HEK293 (cell line): ENCODE data around the gene CDKAL1.

ENCODE experiments used
- CTCF ChIA-PET: fragments of 350-600 bp; formaldehyde crosslinking; extraction: SDS; loops from one replicate; lab custom pipeline; 2021; ENCODE audit warnings: antibody characterized with exemption; lab: Yijun Ruan, JAX
- POLR2A ChIA-PET: fragments of 300-600 bp; formaldehyde crosslinking; extraction: SDS; loops from one replicate; lab custom pipeline; 2020; ENCODE audit warnings: antibody characterized with exemption, inconsistent platforms; lab: Yijun Ruan, JAX
- H3K27ac ChIP-seq: fragments of 200-500 bp; sonication (Bioruptor generic); 2 replicates; pipeline ENCODE4 v1.5.1; 2014; ENCODE audit warnings: low read depth, low read length, control low read depth, inconsistent platforms; ENCODE audit errors: extremely low read depth
- H3K36me3 ChIP-seq, 2 experiments: fragments of 200-500 bp in 1 of 2; sonication (Bioruptor generic) in 1 of 2; 1 replicate in 1 of 2; 2 replicates in 1 of 2; pipeline ENCODE4 v1.5.1; 2014 to 2017; ENCODE audit warnings: inconsistent platforms in 2 of 2, low read length in 2 of 2; ENCODE audit not compliant: control insufficient read depth in 2 of 2, insufficient read depth in 1 of 2
- H3K4me1 ChIP-seq: fragments of 200-500 bp; sonication (Bioruptor generic); 2 replicates; pipeline ENCODE4 v1.5.1; 2014; ENCODE audit warnings: mild to moderate bottlenecking, low read length, inconsistent platforms; ENCODE audit not compliant: control insufficient read depth, insufficient read depth
- H3K4me3 ChIP-seq: 2 replicates; pipeline ENCODE4 v1.5.1; 2011; ENCODE audit warnings: low read depth, mild to moderate bottlenecking, control low read depth, low read length, moderate library complexity
- H3K9me3 ChIP-seq: fragments of 200-500 bp; sonication (Bioruptor generic); 2 replicates; pipeline ENCODE4 v1.5.1; 2014; ENCODE audit warnings: low read depth, low read length, inconsistent platforms; ENCODE audit not compliant: control insufficient read depth, insufficient read depth
- FEZF1 ChIP-seq: fragments of 450-650 bp; formaldehyde crosslinking; IDR thresholded peaks from 2 replicates; pipeline ENCODE4 v1.5.1; 2016; ENCODE audit warnings: missing biosample characterization, missing genetic modification characterization
- HOXC10 ChIP-seq: sonication (generic); formaldehyde crosslinking; IDR thresholded peaks from 2 replicates; pipeline ENCODE4 v1.8.1; 2023; ENCODE audit warnings: mild to moderate bottlenecking, missing genetic modification reagents
- KLF1 ChIP-seq: fragments of 450-650 bp; formaldehyde crosslinking; IDR thresholded peaks from 2 replicates; pipeline ENCODE4 v1.5.1; 2016; ENCODE audit warnings: missing biosample characterization, missing genetic modification characterization
- KLF17 ChIP-seq: fragments of 450-650 bp; formaldehyde crosslinking; IDR thresholded peaks from 2 replicates; pipeline ENCODE4 v1.5.1; 2016; ENCODE audit warnings: missing biosample characterization, missing genetic modification characterization
- KLF9 ChIP-seq: fragments of 450-650 bp; formaldehyde crosslinking; IDR thresholded peaks from 2 replicates; pipeline ENCODE4 v1.5.1; 2016; ENCODE audit warnings: missing biosample characterization, missing genetic modification characterization, low read depth
- PRDM6 ChIP-seq: fragments of 450-650 bp; formaldehyde crosslinking; IDR thresholded peaks from 2 replicates; pipeline ENCODE4 v1.5.1; 2017; ENCODE audit warnings: missing biosample characterization, missing genetic modification characterization
- REPIN1 ChIP-seq: fragments of 450-650 bp; formaldehyde crosslinking; IDR thresholded peaks from 2 replicates; pipeline ENCODE4 v1.5.1; 2017; ENCODE audit warnings: missing biosample characterization, missing genetic modification characterization, low read depth
- TCF7L2 ChIP-seq: IDR thresholded peaks from 2 replicates; pipeline ENCODE4 v1.6.1; 2011; ENCODE audit warnings: low read depth, mild to moderate bottlenecking, inconsistent platforms, low read length, moderate library complexity, borderline replicate concordance
- TRIM28 ChIP-seq: IDR thresholded peaks from 2 replicates; pipeline ENCODE4 v1.6.1; 2011; ENCODE audit warnings: low read length, control low read depth, borderline replicate concordance
- ZBTB17 ChIP-seq: fragments of 450-650 bp; formaldehyde crosslinking; IDR thresholded peaks from 2 replicates; pipeline ENCODE4 v1.5.1; 2016; ENCODE audit warnings: missing biosample characterization, missing genetic modification characterization
- ZBTB20 ChIP-seq: fragments of 450-650 bp; formaldehyde crosslinking; IDR thresholded peaks from 2 replicates; pipeline ENCODE4 v1.5.1; 2016; ENCODE audit warnings: missing biosample characterization, missing genetic modification characterization
- ZBTB48 ChIP-seq: fragments of 450-650 bp; formaldehyde crosslinking; IDR thresholded peaks from 2 replicates; pipeline ENCODE4 v1.5.1; 2016; ENCODE audit warnings: missing biosample characterization, missing genetic modification characterization
- ZNF121 ChIP-seq: fragments of 450-650 bp; formaldehyde crosslinking; IDR thresholded peaks from 2 replicates; pipeline ENCODE4 v1.5.1; 2016; ENCODE audit warnings: missing biosample characterization, missing genetic modification characterization
- ZNF16 ChIP-seq: fragments of 450-650 bp; formaldehyde crosslinking; IDR thresholded peaks from 2 replicates; pipeline ENCODE4 v1.5.1; 2016; ENCODE audit warnings: low read depth, missing biosample characterization, missing genetic modification characterization
- ZNF169 ChIP-seq: fragments of 450-650 bp; formaldehyde crosslinking; IDR thresholded peaks from 2 replicates; pipeline ENCODE4 v1.5.1; 2016; ENCODE audit warnings: missing biosample characterization, missing genetic modification characterization
- ZNF184 ChIP-seq: fragments of 450-650 bp; IDR thresholded peaks from 2 replicates; pipeline ENCODE4 v1.5.1; 2018; ENCODE audit warnings: missing biosample characterization, mild to moderate bottlenecking, missing genetic modification characterization
- ZNF211 ChIP-seq: fragments of 450-650 bp; formaldehyde crosslinking; IDR thresholded peaks from 2 replicates; pipeline ENCODE4 v1.5.1; 2016; ENCODE audit warnings: low read depth, missing biosample characterization, missing genetic modification characterization
- ZNF24 ChIP-seq: fragments of 450-650 bp; formaldehyde crosslinking; IDR thresholded peaks from 2 replicates; pipeline ENCODE4 v1.5.1; 2016; ENCODE audit warnings: missing biosample characterization, missing genetic modification characterization
- ZNF26 ChIP-seq: fragments of 450-650 bp; formaldehyde crosslinking; IDR thresholded peaks from 2 replicates; pipeline ENCODE4 v1.5.1; 2016; ENCODE audit warnings: missing biosample characterization, missing genetic modification characterization
- ZNF324 ChIP-seq: fragments of 450-650 bp; formaldehyde crosslinking; IDR thresholded peaks from 2 replicates; pipeline ENCODE4 v1.5.1; 2016; ENCODE audit warnings: missing biosample characterization, missing genetic modification characterization
- ZNF350 ChIP-seq: fragments of 450-650 bp; formaldehyde crosslinking; IDR thresholded peaks from 2 replicates; pipeline ENCODE4 v1.5.0; 2017; ENCODE audit warnings: missing biosample characterization, mild to moderate bottlenecking, missing genetic modification characterization
- ZNF366 ChIP-seq: fragments of 450-650 bp; formaldehyde crosslinking; conservative IDR thresholded peaks from 2 replicates; pipeline ENCODE4 v1.5.1; 2016; ENCODE audit warnings: missing biosample characterization, missing genetic modification characterization
- ZNF513 ChIP-seq: fragments of 450-650 bp; IDR thresholded peaks from 2 replicates; pipeline ENCODE4 v1.5.1; 2018; ENCODE audit warnings: missing biosample characterization, missing genetic modification characterization
- ZNF548 ChIP-seq: fragments of 450-650 bp; formaldehyde crosslinking; IDR thresholded peaks from 2 replicates; pipeline ENCODE4 v1.5.1; 2016; ENCODE audit warnings: missing biosample characterization, missing genetic modification characterization
- ZNF549 ChIP-seq: fragments of 450-650 bp; IDR thresholded peaks from 2 replicates; pipeline ENCODE4 v1.5.1; 2018; ENCODE audit warnings: missing biosample characterization, missing genetic modification characterization, mild to moderate bottlenecking, inconsistent platforms, moderate library complexity
- ZNF561 ChIP-seq: fragments of 450-650 bp; IDR thresholded peaks from 2 replicates; pipeline ENCODE4 v1.5.1; 2018; ENCODE audit warnings: missing biosample characterization, missing genetic modification characterization, borderline replicate concordance
- ZNF600 ChIP-seq: fragments of 450-650 bp; formaldehyde crosslinking; IDR thresholded peaks from 2 replicates; pipeline ENCODE4 v1.5.1; 2016; ENCODE audit warnings: missing biosample characterization, missing genetic modification characterization
- ZNF610 ChIP-seq: fragments of 450-650 bp; formaldehyde crosslinking; IDR thresholded peaks from 2 replicates; pipeline ENCODE4 v1.5.1; 2016; ENCODE audit warnings: missing biosample characterization, missing genetic modification characterization, borderline replicate concordance
- ZNF629 ChIP-seq: fragments of 450-650 bp; formaldehyde crosslinking; IDR thresholded peaks from 2 replicates; pipeline ENCODE4 v1.5.1; 2017; ENCODE audit warnings: missing biosample characterization, missing genetic modification characterization
- ZNF660 ChIP-seq: fragments of 450-650 bp; IDR thresholded peaks from 2 replicates; pipeline ENCODE4 v1.5.1; 2018; ENCODE audit warnings: missing biosample characterization, mild to moderate bottlenecking, missing genetic modification characterization
- ZNF664 ChIP-seq: fragments of 450-650 bp; formaldehyde crosslinking; IDR thresholded peaks from 2 replicates; pipeline ENCODE4 v1.5.1; 2016; ENCODE audit warnings: missing biosample characterization, missing genetic modification characterization
- ZNF677 ChIP-seq: fragments of 450-650 bp; IDR thresholded peaks from 2 replicates; pipeline ENCODE4 v1.5.0; 2018; ENCODE audit warnings: missing biosample characterization, mild to moderate bottlenecking, missing genetic modification characterization, moderate library complexity
- ZNF701 ChIP-seq: fragments of 450-650 bp; formaldehyde crosslinking; IDR thresholded peaks from 2 replicates; pipeline ENCODE4 v1.5.1; 2016; ENCODE audit warnings: missing biosample characterization, missing genetic modification characterization
- ZNF76 ChIP-seq: fragments of 450-650 bp; formaldehyde crosslinking; IDR thresholded peaks from 2 replicates; pipeline ENCODE4; 2016; ENCODE audit warnings: low read depth, missing biosample characterization, missing genetic modification characterization, borderline replicate concordance
- ZSCAN16 ChIP-seq: fragments of 450-650 bp; formaldehyde crosslinking; IDR thresholded peaks from 2 replicates; pipeline ENCODE4 v1.5.1; 2016; ENCODE audit warnings: missing biosample characterization, missing genetic modification characterization

The CDKAL1 gene

DNA sequence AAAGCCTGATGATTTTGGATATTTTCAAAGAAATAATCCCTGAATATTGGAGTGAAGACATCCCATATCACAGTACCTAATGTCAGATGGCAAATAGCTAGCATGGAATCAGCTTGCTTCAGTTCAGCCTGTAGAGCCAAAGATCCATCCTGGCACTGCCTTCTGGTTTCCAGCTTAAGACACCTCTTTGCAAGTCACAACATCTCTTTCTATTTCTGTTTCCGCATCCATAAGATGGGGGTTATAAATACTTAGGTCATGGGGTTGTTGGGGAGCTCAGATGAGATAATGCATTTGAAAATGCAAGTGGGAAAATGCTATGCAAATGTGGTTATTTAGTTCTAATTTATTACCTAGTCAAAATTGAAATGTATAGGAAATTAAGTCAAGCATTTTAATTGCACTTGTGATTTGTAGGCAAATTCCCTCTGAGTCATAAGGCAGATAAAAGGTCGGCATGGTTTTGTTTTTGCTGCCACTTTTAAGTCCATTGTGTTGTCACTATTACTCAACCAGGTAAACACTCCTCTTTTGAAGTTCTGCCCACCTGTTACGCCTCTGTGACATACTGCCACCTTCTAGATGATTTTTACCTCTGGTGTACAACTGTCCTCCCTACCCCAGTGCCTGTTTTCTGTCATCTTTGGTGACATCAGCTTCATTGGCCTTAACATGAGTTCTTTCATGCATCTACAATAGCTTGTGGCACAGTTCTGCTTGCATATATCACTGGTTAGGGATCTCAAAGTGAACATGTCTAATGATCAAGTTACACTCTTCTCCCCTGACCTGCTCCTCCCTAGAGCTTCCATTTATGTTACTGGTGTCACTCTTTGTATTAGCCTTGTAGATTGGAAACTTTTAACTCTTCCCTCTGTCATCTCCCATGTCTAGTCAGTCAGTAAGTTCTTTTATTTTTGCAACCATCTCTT, 96.6 kb downstream of the CDKAL1 start:
- ChIA-PET POLR2A (no interaction called here), CTCF (interaction anchor here (0.6 kb wide), 1 partner anchor 234 kb away, joined by 5 read pairs; no protein-coding TSS in a partner anchor)
- H3K4me1 ChIP-seq: peaks cover 8% of the 10 kb centered on the region
- H3K27ac ChIP-seq: no peak overlapping the region
- no peaks in the 10 kb centered on the region for H3K9me3 ChIP-seq
- no peak overlapping the region for H3K4me3 ChIP-seq
- H3K36me3 ChIP-seq: no peaks in the 10 kb centered on the region
- TF ChIP-seq ZNF26 (tag by site-specific recombination) (no peak), PRDM6 (tag by site-specific recombination) (0 out of 2 replicates have a peak, but pooled peaks have one; percentile 8), ZNF169 (tag by site-specific recombination) (no peak), REPIN1 (tag by site-specific recombination) (no peak), ZBTB17 (tag by site-specific recombination) (no peak), KLF9 (tag by site-specific recombination) (no peak), KLF1 (no peak), ZNF121 (no peak), ZNF350 (tag by site-specific recombination) (no peak), ZNF660 (tag by site-specific recombination) (no peak), ZNF211 (tag by site-specific recombination) (no peak), ZNF324 (tag by site-specific recombination) (no peak), ZNF16 (tag by site-specific recombination) (no peak), ZNF677 (tag by site-specific recombination) (no peak), ZNF600 (tag by site-specific recombination) (peak; percentile 48; the same call in 1 of the 2 replicates), ZNF629 (no peak), HOXC10 (CRISPR knock-in tag) (no peak), ZBTB48 (tag by site-specific recombination) (peak; percentile 41; the same call in 1 of the 2 replicates), ZNF76 (tag by site-specific recombination) (no peak), ZBTB20 (no peak), ZNF549 (no peak), ZNF24 (no peak), ZNF548 (no peak), ZNF701 (tag by site-specific recombination) (no peak), FEZF1 (peak; percentile 53), ZNF513 (tag by site-specific recombination) (no peak), ZNF366 (tag by site-specific recombination) (peak; percentile 60), KLF17 (tag by site-specific recombination) (no peak), ZSCAN16 (tag by site-specific recombination) (no peak), ZNF610 (tag by site-specific recombination) (no peak), ZNF664 (tag by site-specific recombination) (no peak), TRIM28 (no peak), TCF7L2 (no peak), ZNF184 (no peak), ZNF561 (tag by site-specific recombination) (no peak)
